SK-N-SH (cell line): ENCODE results near the gene ABLIM1. TPM values are rescaled to one million over a fixed set of nuclear protein-coding genes. Genes with fewer than 3 reads are reported as not detected.

Source experiments
- CTCF ChIA-PET: fragments of 300-600, 350-600 bp; formaldehyde crosslinking; extraction: SDS; loops from one replicate; lab custom pipeline; 2021; lab: Yijun Ruan, JAX
- POLR2A ChIA-PET: fragments of 350-600 bp; sonication (Branson Sonifier 250); formaldehyde crosslinking; extraction: SDS; loops from one replicate; lab custom pipeline; 2020; ENCODE audit warnings: antibody characterized with exemption, inconsistent platforms; lab: Yijun Ruan, JAX
- DNase-seq: peaks from one replicate; pipeline ENCODE4 v3.0.0; 2012
- H2AFZ ChIP-seq: fragments of 200-600 bp; sonication (generic); 2 replicates; pipeline ENCODE4 v1.8.1; 2016; ENCODE audit warnings: antibody characterized with exemption, mild to moderate bottlenecking, low read depth
- H3F3A ChIP-seq: fragments of 200-600 bp; sonication (generic); replicated peaks from 2 replicates; pipeline ENCODE3; 2016; ENCODE audit warnings: antibody characterized with exemption, mild to moderate bottlenecking; ENCODE audit not compliant: insufficient read depth
- H3K27ac ChIP-seq, 2 experiments: fragments of 200-500 bp in 1 of 2; fragments of 200-600 bp in 1 of 2; sonication (Bioruptor generic) in 1 of 2; sonication (generic), shearing (Covaris generic) in 1 of 2; 2 replicates each; pipeline versions ENCODE4 v1.5.1 to v1.6.1; 2014 to 2016; ENCODE audit warnings: low read depth in 2 of 2, inconsistent platforms in 1 of 2, low read length in 1 of 2, mild to moderate bottlenecking in 1 of 2, mixed read lengths in 1 of 2
- H3K27me3 ChIP-seq: fragments of 200-600 bp; sonication (generic), shearing (Covaris generic); 2 replicates; pipeline ENCODE4 v1.6.1; 2016; ENCODE audit warnings: mixed run types; ENCODE audit not compliant: insufficient read depth
- H3K36me3 ChIP-seq, 2 experiments: fragments of 200-500 bp in 1 of 2; fragments of 200-600 bp in 1 of 2; sonication (Bioruptor generic) in 1 of 2; sonication (generic) in 1 of 2; replicated peaks in 1 of 2; 2 replicates each; pipeline versions ENCODE3 to v1.5.1; 2014 to 2016; ENCODE audit warnings: low read length in 1 of 2, mild to moderate bottlenecking in 1 of 2; ENCODE audit not compliant: insufficient read depth in 2 of 2, control insufficient read depth in 1 of 2
- H3K4me1 ChIP-seq, 2 experiments: fragments of 200-500 bp in 1 of 2; fragments of 200-600 bp in 1 of 2; sonication (Bioruptor generic) in 1 of 2; sonication (generic), shearing (Covaris generic) in 1 of 2; 2 replicates each; pipeline versions ENCODE4 v1.5.1 to v1.6.1; 2014 to 2016; ENCODE audit warnings: low read depth in 1 of 2, low read length in 1 of 2, mixed run types in 1 of 2; ENCODE audit not compliant: insufficient read depth in 2 of 2, control insufficient read depth in 1 of 2
- H3K4me2 ChIP-seq: fragments of 200-600 bp; sonication (generic), shearing (Covaris generic); 2 replicates; pipeline ENCODE4 v1.6.1; 2017; ENCODE audit warnings: mixed run types
- H3K4me3 ChIP-seq, 2 experiments: fragments of 200-500 bp in 1 of 2; fragments of 200-600 bp in 1 of 2; sonication (Bioruptor generic) in 1 of 2; sonication (generic), shearing (Covaris generic) in 1 of 2; 2 replicates each; pipeline versions ENCODE4 v1.5.1 to v1.8.1; 2014 to 2016; ENCODE audit warnings: low read depth in 2 of 2, inconsistent platforms in 1 of 2, low read length in 1 of 2, mild to moderate bottlenecking in 1 of 2, mixed read lengths in 1 of 2, moderate library complexity in 1 of 2
- H3K79me2 ChIP-seq: fragments of 200-600 bp; sonication (generic); 2 replicates; pipeline ENCODE4 v1.8.1; 2017; ENCODE audit warnings: mild to moderate bottlenecking; ENCODE audit not compliant: insufficient read depth
- H3K9ac ChIP-seq: fragments of 200-600 bp; sonication (generic); 2 replicates; pipeline ENCODE4 v1.6.1; 2017; ENCODE audit warnings: mixed run types
- H3K9me2 ChIP-seq: fragments of 200-600 bp; sonication (generic); 2 replicates; pipeline ENCODE4 v1.6.1; 2017; ENCODE audit warnings: mixed run types
- H3K9me3 ChIP-seq: fragments of 200-600 bp; sonication (generic); 2 replicates; pipeline ENCODE4 v1.6.1; 2017; ENCODE audit warnings: mixed run types, mild to moderate bottlenecking, moderate library complexity
- H4K20me1 ChIP-seq: fragments of 200-600 bp; sonication (generic); 2 replicates; pipeline ENCODE4 v1.6.1; 2017; ENCODE audit warnings: mild to moderate bottlenecking, mixed run types; ENCODE audit not compliant: insufficient read depth
- ELF1 ChIP-seq: IDR thresholded peaks from 2 replicates; pipeline ENCODE4 v1.4.0; 2012
- EP300 ChIP-seq, 2 experiments: IDR thresholded peaks; 2 replicates each; pipeline versions ENCODE4 v1.4.0 to v1.6.1; 2012; ENCODE audit warnings: borderline replicate concordance in 1 of 2, low read depth in 1 of 2, low read length in 1 of 2
- FOXJ3 ChIP-seq: sonication (generic); formaldehyde crosslinking; IDR thresholded peaks from 2 replicates; pipeline ENCODE4 v1.5.1; 2020; ENCODE audit warnings: mild to moderate bottlenecking, missing genetic modification reagents
- MXI1 ChIP-seq: IDR thresholded peaks from 2 replicates; pipeline ENCODE4 v1.6.1; 2012; ENCODE audit warnings: mild to moderate bottlenecking, low read depth, low read length, improper control_type of control experiment
- NFIC ChIP-seq: IDR thresholded peaks from 2 replicates; pipeline ENCODE4 v1.4.0; 2012; ENCODE audit warnings: borderline replicate concordance
- SIN3A ChIP-seq: IDR thresholded peaks from 2 replicates; pipeline ENCODE4 v1.6.1; 2012; ENCODE audit warnings: low read depth, mild to moderate bottlenecking, low read length, moderate library complexity, borderline replicate concordance
- SMC3 ChIP-seq: IDR thresholded peaks from 2 replicates; pipeline ENCODE4 v1.6.1; 2012; ENCODE audit warnings: low read depth, low read length, improper control_type of control experiment
- TEAD4 ChIP-seq: IDR thresholded peaks from 2 replicates; pipeline ENCODE4 v1.4.0; 2012; ENCODE audit warnings: mild to moderate bottlenecking, borderline replicate concordance; ENCODE audit not compliant: insufficient read depth
- USF2 ChIP-seq: fragments of 150-350 bp; IDR thresholded peaks from 2 replicates; pipeline ENCODE4 v1.6.1; 2017; ENCODE audit warnings: antibody characterized with exemption, low read length, low read depth, borderline replicate concordance
- ZBTB33 ChIP-seq: IDR thresholded peaks from 2 replicates; pipeline ENCODE4 v1.4.0; 2012; ENCODE audit warnings: low read depth, borderline replicate concordance
- WGBS: methylation state at CpG from one replicate; pipeline ENCODE4 v1.1.6; 2017; ENCODE audit warnings: low lambda C conversion rate; 5-methylcytosine and 5-hydroxymethylcytosine counted together
- polyA plus RNA-seq, 3 experiments: library from polyadenylated mRNA; depleted of rRNA; stranded (reverse); fragments of >200 nt; gene quantifications; 2 replicates each; pipeline ENCODE4 v1.2.3, GENCODE V29; 2012
- TF ChIP-seq, protein P1 (sequence below): fragments of 200-600 bp; sonication (generic); IDR thresholded peaks from 2 replicates; pipeline ENCODE4 v1.6.1; 2017; ENCODE audit warnings: antibody characterized with exemption, mild to moderate bottlenecking, moderate library complexity

The ABLIM1 gene
- polyA plus RNA-seq, 1 of the 3 experiments (the other 2 are of a cell fraction), result 16.1 TPM

GRCh38 chr10:114635797-114636550 is 22.1 kb downstream of the ABLIM1 start:
- peaks cover 19 to 29% of the 10 kb centered on the region in 2 experiments for H3K4me1 ChIP-seq
- H3F3A ChIP-seq, result peaks cover 40% of the 10 kb centered on the region
- no peaks in the 10 kb centered on the region for H3K36me3 ChIP-seq
- no peak overlapping the region for H2AFZ ChIP-seq
- no peaks in the 10 kb centered on the region for H3K9me2 ChIP-seq
- H3K79me2 ChIP-seq, result no peaks in the 10 kb centered on the region
- no peaks in the 10 kb centered on the region for H3K27me3 ChIP-seq
- CTCF ChIA-PET, result interaction anchor here (1.1 to 1.7 kb wide), 2 partner anchors 68 to 332 kb away, joined by 3 to 6 read pairs; no protein-coding TSS in a partner anchor
- no peak overlapping the region for H3K9ac ChIP-seq
- no peaks in the 10 kb centered on the region for H3K9me3 ChIP-seq
- H3K4me3 ChIP-seq, result no peak overlapping the region
- POLR2A ChIA-PET, result no interaction called here
- H3K4me2 ChIP-seq, result 0 out of 2 replicates have a peak overlapping the region, but pooled peaks have one; percentile 66
- TF ChIP-seq ELF1, result no peak
- no peak for TF ChIP-seq FOXJ3
- TF ChIP-seq ZBTB33, result no peak
- no peak for TF ChIP-seq SIN3A
- no peak for TF ChIP-seq MXI1
- TF ChIP-seq USF2, result no peak
- TF ChIP-seq NFIC, result no peak
- no peak for TF ChIP-seq SMC3
- no peak for TF ChIP-seq TEAD4
- no peaks in the 10 kb centered on the region for H4K20me1 ChIP-seq
- DNase-seq, result no peak
- no peak overlapping the region for H3K27ac ChIP-seq
- WGBS, result 95% methylated on average over 6 of the region's 6 CpGs

- H3K9me3 ChIP-seq, result no peaks in the 10 kb centered on the region
- no peaks in the 10 kb centered on the region for H4K20me1 ChIP-seq
- H2AFZ ChIP-seq, result no peak overlapping the region
- H3K27me3 ChIP-seq, result no peaks in the 10 kb centered on the region
- peak overlapping the region; percentile 66 for H3K4me2 ChIP-seq
- no peaks in the 10 kb centered on the region for H3K36me3 ChIP-seq
- H3K79me2 ChIP-seq, result no peaks in the 10 kb centered on the region
- DNase-seq, result no peak
- CTCF ChIA-PET, result interaction anchor here (1.1 to 1.7 kb wide), 2 partner anchors 69 to 331 kb away, joined by 3 to 6 read pairs; no protein-coding TSS in a partner anchor
- H3F3A ChIP-seq, result peaks cover 42% of the 10 kb centered on the region
- 56% methylated on average over 7 of the region's 7 CpGs for WGBS
- H3K27ac ChIP-seq, result peak overlapping the region; percentile 53 to 90; a peak in 3 of 4 replicates
- H3K9ac ChIP-seq, result peak overlapping the region; percentile 36; the same call in 1 of the 2 replicates
- no peak overlapping the region; a peak in 1 of 4 replicates for H3K4me3 ChIP-seq
- no peaks in the 10 kb centered on the region for H3K9me2 ChIP-seq
- POLR2A ChIA-PET, result no interaction called here
- peaks cover 19 to 29% of the 10 kb centered on the region in 2 experiments for H3K4me1 ChIP-seq
- TF ChIP-seq SMC3 (no peak), TEAD4 (no peak), EP300 (IDR thresholded peaks at IDR 0.05; ENCODE audit: borderline replicate concordance in 1 of 2, low read depth in 1 of 2, low read length in 1 of 2) (no peak), FOXJ3 (no peak)
- TF ChIP-seq, protein P1, sequence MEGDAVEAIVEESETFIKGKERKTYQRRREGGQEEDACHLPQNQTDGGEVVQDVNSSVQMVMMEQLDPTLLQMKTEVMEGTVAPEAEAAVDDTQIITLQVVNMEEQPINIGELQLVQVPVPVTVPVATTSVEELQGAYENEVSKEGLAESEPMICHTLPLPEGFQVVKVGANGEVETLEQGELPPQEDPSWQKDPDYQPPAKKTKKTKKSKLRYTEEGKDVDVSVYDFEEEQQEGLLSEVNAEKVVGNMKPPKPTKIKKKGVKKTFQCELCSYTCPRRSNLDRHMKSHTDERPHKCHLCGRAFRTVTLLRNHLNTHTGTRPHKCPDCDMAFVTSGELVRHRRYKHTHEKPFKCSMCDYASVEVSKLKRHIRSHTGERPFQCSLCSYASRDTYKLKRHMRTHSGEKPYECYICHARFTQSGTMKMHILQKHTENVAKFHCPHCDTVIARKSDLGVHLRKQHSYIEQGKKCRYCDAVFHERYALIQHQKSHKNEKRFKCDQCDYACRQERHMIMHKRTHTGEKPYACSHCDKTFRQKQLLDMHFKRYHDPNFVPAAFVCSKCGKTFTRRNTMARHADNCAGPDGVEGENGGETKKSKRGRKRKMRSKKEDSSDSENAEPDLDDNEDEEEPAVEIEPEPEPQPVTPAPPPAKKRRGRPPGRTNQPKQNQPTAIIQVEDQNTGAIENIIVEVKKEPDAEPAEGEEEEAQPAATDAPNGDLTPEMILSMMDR, result no peak
- TF ChIP-seq, all 33 proteins: peak for 0
These were observed 23.0 kb downstream of the ABLIM1 start for GRCh38 chr10:114635101-114635500.
